DMS79 treated with DMSO at 0.1 percent for 48 hours (cell line): ENCODE results near the gene TYW5.
"Not testable (repeated sequence)": the region's sequence is repeated elsewhere in the genome, so short reads cannot be mapped to it uniquely, and the experiment has no call there.

Experiments used
- DNase-seq: peaks from one replicate; lab custom pipeline; 2025; lab: John Stamatoyannopoulos, UW

Gene TYW5

DNA sequence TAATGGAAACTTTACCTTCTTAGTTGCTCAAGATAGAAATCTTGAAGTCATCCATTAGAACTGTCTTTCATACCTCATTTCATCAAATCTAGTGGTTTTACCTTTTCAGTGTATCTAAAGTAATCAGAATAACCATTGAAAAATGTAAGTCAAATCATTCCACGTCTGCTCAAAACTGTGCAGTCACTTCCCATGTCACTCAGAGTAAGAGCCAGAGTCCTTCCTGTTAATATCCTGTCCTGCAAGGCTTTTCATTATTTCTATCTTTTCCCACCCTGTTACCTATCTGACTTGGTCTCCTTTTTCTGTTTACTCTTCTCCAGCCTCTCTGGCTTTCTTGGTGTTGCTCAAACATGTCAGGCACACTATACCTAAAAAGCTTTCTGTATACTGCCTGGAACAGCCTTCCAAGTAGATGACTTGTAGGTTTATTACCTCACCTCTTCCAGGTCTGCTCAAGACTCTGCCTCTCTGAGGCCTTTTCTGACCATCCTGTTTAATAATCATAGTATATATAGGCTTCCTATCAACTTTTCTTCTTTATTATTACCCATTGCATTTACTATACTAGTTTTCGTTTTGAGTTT is 40.8 kb downstream of the TYW5 start:
- no peak for DNase-seq

- DNase-seq = not testable (repeated sequence)
Measured at GRCh38 chr2:199912553-199913114, 42.7 kb downstream of the TYW5 start.

GRCh38 chr2:199911877-199912161 is 43.5 kb downstream of the TYW5 start:
- no peak for DNase-seq

DNA sequence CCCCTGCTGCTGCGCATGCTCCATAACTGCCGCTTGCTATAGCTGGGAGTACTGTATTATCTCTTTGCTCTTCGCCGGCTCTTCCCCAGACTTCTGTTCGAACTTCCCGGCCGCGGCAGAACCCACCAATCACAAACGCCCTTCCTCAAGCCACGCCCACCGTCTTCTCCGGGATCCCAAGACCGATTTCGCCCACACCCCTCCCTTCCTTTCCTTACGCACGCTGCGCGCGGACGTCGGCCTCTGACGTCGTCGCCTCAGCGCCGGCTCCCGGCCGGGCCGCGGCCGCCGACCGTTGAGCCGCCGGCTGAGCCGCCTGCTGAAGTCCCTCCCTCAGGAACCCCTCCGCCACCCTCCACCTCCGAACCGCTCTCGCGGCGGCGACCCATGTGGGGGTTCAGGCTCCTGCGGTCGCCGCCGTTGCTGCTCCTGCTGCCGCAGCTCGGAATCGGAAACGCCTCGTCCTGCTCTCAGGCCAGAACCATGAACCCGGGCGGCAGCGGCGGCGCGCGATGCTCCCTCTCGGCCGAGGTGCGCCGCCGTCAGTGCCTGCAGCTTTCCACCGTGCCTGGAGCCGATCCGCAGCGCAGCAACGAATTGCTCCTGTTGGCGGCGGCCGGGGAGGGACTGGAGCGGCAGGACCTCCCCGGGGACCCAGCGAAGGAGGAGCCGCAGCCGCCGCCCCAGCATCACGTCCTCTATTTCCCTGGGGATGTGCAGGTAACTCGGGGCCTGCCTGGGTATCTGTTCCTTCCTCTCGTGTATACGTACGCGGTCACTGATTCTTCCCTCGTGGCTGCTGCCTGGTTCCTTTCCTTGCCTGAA is 44.0 kb downstream of the TYW5 start, which contains the start of gene C2orf69:
Gene C2orf69 (plus strand): TSS at position 242 of the 825 bp plus-strand sequence. CDS start 146 bp downstream, at position 388.
- peak; percentile 98 for DNase-seq

DNA sequence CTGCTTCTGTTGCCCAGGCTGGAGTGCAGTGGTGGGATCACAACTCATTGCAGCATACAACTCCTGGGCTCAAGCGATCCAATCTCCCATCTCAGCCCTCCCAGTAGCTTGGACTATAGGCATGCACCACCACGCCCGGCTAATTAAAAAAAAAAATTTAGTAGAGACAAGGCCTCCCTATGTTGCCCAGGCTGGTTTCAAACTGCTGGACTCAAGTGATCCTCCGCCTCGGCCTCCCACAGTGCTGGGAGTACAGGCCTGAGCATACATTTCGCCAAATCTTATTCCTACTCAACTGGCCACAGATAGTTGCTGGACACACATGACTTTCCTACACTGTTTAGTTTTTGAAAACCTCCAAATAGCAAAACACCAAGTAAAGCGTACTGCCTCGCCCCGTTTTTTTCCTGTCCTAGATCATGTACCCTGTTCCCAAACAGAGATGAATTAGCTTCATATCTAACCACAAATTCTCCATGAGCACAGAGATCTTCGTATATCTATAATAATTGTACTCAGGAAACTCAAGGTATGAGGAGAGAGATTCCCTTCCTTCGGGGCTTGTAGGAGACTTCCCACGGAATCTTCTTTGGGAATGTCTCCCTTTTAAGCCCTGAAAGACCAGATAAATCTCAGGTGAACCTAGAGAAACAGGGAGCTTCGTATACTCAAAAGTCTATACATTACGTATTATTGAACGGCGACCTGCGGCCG is 44.8 kb downstream of the TYW5 start:
- DNase-seq = peak; percentile 60

DNA sequence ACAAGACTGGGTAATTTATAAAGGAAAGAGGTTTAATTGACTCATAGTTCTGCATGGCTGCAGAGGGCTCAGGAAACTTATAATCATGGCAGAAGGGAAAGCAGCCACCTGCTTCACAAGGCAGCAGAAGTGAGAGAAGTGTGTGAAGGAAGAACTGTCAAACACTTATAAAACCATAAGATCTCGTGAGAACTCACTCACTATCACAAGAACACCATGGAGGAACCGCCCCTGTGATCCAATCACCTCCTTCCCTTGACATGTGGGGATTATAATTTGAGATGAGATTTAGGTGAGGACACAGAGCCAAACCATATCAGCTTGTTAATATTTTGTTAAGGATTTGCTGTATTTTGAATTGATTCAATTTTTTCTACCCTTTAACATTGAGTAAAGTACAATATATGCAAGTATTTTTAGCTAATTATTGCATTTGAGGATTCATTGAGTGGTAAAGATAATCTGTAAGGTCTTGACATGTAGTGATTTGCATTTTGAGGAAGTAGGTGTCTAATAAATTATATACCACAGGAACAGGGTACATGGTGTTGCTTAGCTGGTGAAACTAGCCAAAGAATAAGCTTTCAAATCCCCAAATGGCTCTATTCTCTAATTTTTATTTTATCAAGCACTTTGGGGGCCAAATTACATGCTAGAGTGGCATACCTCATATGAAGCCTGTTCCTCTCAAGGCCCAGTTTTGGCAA is 48.1 kb downstream of the TYW5 start:
- no peak for DNase-seq

- no peak for DNase-seq
Measured at GRCh38 chr2:199903111-199903510, 52.2 kb downstream of the TYW5 start.

DNA sequence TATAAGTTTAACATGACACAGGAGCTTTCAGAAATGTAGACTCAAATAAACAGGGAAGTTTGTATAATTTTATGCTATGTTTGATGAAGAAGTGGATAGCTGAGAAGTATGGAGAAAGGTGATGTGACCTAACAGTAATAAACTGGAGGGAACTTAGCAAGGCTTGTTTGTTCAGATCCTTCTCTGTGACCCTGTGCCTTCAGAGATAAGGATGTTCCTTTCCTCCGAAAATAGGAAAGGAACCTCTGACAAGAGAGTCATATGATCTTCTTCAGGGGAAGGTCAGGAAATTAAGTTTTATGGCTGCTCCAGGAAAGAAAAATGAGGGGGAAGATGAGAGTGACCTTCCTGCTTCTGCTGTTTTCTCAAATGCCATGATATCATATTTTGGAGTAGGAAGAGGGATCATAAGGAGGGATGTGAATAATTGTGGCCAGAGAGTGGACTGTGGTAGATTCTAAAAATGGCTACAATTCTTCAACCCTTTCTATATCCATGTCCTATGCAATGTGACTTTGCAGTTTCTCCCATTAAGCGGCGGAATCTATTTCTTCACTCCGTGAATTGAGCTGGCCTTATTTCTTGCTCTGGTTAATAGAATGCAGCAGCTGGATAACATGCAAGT is 52.7 kb downstream of the TYW5 start:
- no peak for DNase-seq

DNA sequence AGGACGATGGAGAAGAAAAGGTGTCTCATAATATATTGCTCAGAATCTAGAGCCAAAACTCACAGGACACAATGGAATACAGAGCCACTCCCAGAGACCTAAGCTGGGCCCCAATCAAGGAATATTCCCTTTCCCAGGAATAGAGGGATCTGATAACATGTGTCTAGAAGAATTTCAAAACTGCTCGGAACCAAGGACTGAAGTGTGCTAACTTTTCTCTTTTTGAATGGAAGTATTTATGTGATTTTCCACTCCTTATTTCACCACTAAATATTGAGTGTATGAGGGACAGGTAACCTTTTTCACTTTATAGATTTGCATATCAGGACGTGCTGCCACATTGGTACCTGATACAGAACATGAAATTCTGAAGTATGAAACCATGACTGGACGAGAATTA is 53.3 kb downstream of the TYW5 start:
- no peak for DNase-seq

DNA sequence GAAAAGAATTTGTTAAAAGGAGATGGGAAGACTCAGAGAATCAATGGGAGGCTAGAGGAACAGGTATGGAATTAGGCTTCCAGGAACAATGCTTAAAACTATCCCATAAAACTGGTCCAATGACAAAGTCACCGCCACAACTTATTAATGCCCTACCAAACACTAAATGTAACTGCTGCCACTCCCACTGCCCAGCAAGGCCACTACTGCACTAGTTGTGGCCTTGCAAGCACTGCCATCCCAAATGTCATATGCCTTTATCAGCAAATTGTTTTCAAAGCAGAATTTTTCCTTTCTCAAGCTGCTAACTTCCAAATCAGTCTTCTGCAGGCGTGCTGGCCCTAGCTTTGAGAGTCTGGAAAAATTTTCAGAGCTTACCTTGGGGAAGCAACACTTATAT is 58.7 kb downstream of the TYW5 start:
- DNase-seq = no peak

GRCh38 chr2:199895406-199895805 is 59.9 kb downstream of the TYW5 start:
- DNase-seq = no peak

- DNase-seq = no peak
Measured at GRCh38 chr2:199883474-199884212, 71.6 kb downstream of the TYW5 start.

DNA sequence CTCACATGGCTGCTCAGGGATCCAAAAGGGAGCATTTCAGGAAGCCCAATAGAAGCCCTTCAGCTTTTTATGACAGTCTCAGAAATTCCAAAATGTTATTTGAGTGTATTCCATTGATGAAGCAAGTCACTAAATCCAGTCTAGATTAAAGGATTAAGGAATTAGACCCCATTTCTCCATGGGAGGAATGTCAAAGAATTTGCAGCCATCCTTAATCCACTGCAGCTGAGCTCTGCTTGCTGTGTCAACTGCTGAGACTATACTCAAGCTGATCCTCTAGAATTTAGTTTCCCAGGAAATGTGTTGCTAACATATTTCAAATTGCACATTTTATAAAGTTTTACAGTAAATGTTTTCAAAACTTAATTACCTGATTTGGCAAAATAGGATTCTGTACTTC is 72.6 kb downstream of the TYW5 start:
- no peak for DNase-seq
